Neuronal stem cell (in vitro differentiated cells): ENCODE measurements around the gene TGFBR1.

Experiments
- DNase-seq: peaks from one replicate; pipeline ENCODE4 v3.0.0-alpha.2; 2013; ENCODE audit warnings: low spot score
- H2AFZ ChIP-seq: one replicate; pipeline ENCODE4 v1.6.1; 2013; ENCODE audit warnings: mild to moderate bottlenecking, low read length, inconsistent platforms
- H2AK5ac ChIP-seq: 2 replicates; pipeline ENCODE4 v1.6.1; 2013; ENCODE audit warnings: low read depth, mild to moderate bottlenecking, inconsistent platforms, low read length, moderate library complexity, mixed read lengths
- H2BK120ac ChIP-seq: 2 replicates; pipeline ENCODE4 v1.6.1; 2013; ENCODE audit warnings: low read depth, mild to moderate bottlenecking, inconsistent platforms, low read length, moderate library complexity, mixed read lengths
- H2BK12ac ChIP-seq: one replicate; pipeline ENCODE4 v1.6.1; 2013; ENCODE audit warnings: low read length, inconsistent platforms
- H2BK15ac ChIP-seq: 2 replicates; pipeline ENCODE4 v1.6.1; 2013; ENCODE audit warnings: mild to moderate bottlenecking, low read length, inconsistent platforms, mixed read lengths
- H2BK5ac ChIP-seq: one replicate; pipeline ENCODE4 v1.6.1; 2013; ENCODE audit warnings: inconsistent platforms, mild to moderate bottlenecking, low read length, moderate library complexity
- H3K14ac ChIP-seq: one replicate; pipeline ENCODE4 v1.6.1; 2013; ENCODE audit warnings: low read length, inconsistent platforms
- H3K18ac ChIP-seq: 2 replicates; pipeline ENCODE4 v1.6.1; 2013; ENCODE audit warnings: low read length, inconsistent platforms
- H3K23ac ChIP-seq: 2 replicates; pipeline ENCODE4 v1.6.1; 2013; ENCODE audit warnings: low read depth, mild to moderate bottlenecking, mixed read lengths, low read length, inconsistent platforms; ENCODE audit not compliant: poor library complexity
- H3K27ac ChIP-seq: replicated peaks from 3 replicates; pipeline ENCODE4 v1.5.1; 2013; ENCODE audit warnings: low read length, inconsistent platforms
- H3K27me3 ChIP-seq, 3 experiments: 2 replicates each; pipeline ENCODE4 v1.6.1; 2013; ENCODE audit warnings: low read length in 3 of 3, mild to moderate bottlenecking in 2 of 3, inconsistent platforms in 1 of 3, low read depth in 1 of 3, mixed read lengths in 1 of 3, moderate library complexity in 1 of 3; ENCODE audit not compliant: control insufficient read depth in 3 of 3, insufficient read depth in 3 of 3
- H3K36me3 ChIP-seq, 2 donors: replicated peaks in 1 of 2; 2 replicates each; pipeline ENCODE4 v1.6.1; 2013; ENCODE audit warnings: low read length in 2 of 2; ENCODE audit not compliant: control insufficient read depth in 2 of 2, insufficient read depth in 2 of 2
- H3K4ac ChIP-seq: 2 replicates; pipeline ENCODE4 v1.6.1; 2013; ENCODE audit warnings: inconsistent platforms, mild to moderate bottlenecking, low read length, moderate library complexity
- H3K4me1 ChIP-seq, 2 donors: 1 replicate in 1 of 2; 2 replicates in 1 of 2; pipeline ENCODE4 v1.6.1; 2013; ENCODE audit warnings: low read length in 2 of 2, low read depth in 1 of 2; ENCODE audit not compliant: control insufficient read depth in 2 of 2, insufficient read depth in 1 of 2
- H3K4me2 ChIP-seq: one replicate; pipeline ENCODE4 v1.6.1; 2013; ENCODE audit warnings: mild to moderate bottlenecking, low read length, inconsistent platforms; ENCODE audit not compliant: insufficient read depth, poor library complexity, severe bottlenecking
- H3K4me3 ChIP-seq, 2 donors: 2 replicates each; pipeline ENCODE4 v1.5.1; 2013; ENCODE audit warnings: low read length in 2 of 2, mild to moderate bottlenecking in 2 of 2, inconsistent platforms in 1 of 2, moderate library complexity in 1 of 2
- H3K79me1 ChIP-seq: one replicate; pipeline ENCODE4 v1.6.1; 2013; ENCODE audit warnings: low read depth, mild to moderate bottlenecking, inconsistent platforms, low read length, moderate library complexity
- H3K9ac ChIP-seq: one replicate; pipeline ENCODE4 v1.6.1; 2013; ENCODE audit warnings: mild to moderate bottlenecking, low read depth, low read length, inconsistent platforms; ENCODE audit not compliant: poor library complexity
- H3K9me3 ChIP-seq, 2 donors: replicated peaks in 1 of 2; 2 replicates each; pipeline versions ENCODE3 to v1.6.1; 2013; ENCODE audit warnings: low read length in 2 of 2, mild to moderate bottlenecking in 2 of 2, inconsistent platforms in 1 of 2, low read depth in 1 of 2, mixed read lengths in 1 of 2, moderate library complexity in 1 of 2; ENCODE audit not compliant: control insufficient read depth in 2 of 2, insufficient read depth in 1 of 2
- H4K8ac ChIP-seq: one replicate; pipeline ENCODE4 v1.6.1; 2013; ENCODE audit warnings: low read depth, mild to moderate bottlenecking, inconsistent platforms, low read length, moderate library complexity
- H4K91ac ChIP-seq: one replicate; pipeline ENCODE4 v1.6.1; 2013; ENCODE audit warnings: low read length, low read depth, mild to moderate bottlenecking, inconsistent platforms; ENCODE audit not compliant: poor library complexity
- WGBS, 2 donors: extraction: QIAGEN DNeasy Blood & Tissue Kit; methylation state at CpG; one replicate each; pipeline ENCODE4 v1.1.7; 2013; ENCODE audit warnings: missing lambda C conversion rate in 2 of 2, mixed read lengths in 1 of 2; ENCODE audit not compliant: insufficient read length in 2 of 2, insufficient replicate concordance in 1 of 2; ENCODE audit errors: extremely low coverage in 2 of 2; 5-methylcytosine and 5-hydroxymethylcytosine counted together

Gene TGFBR1

GRCh38 chr9:99126312-99126711 lies 21.4 kb downstream of the TGFBR1 start:
- Histone ChIP-seq H4K91ac (no peak overlapping the region), H2AK5ac (no peak overlapping the region), H3K9me3 (peaks cover 4 to 10% of the 10 kb centered on the region in 2 donors), H3K4me3 (no peak overlapping the region), H3K36me3 (peaks cover 6 to 20% of the 10 kb centered on the region in 2 donors), H2BK12ac (no peak overlapping the region), H2AFZ (no peak overlapping the region), H3K27me3 (no peaks in the 10 kb centered on the region), H2BK15ac (no peak overlapping the region), H2BK120ac (no peak overlapping the region), H3K9ac (no peak overlapping the region), H3K27ac (no peak overlapping the region), H3K14ac (no peak overlapping the region), H3K23ac (no peak overlapping the region), H2BK5ac (no peak overlapping the region), H3K4ac (no peak overlapping the region), H3K79me1 (peaks cover 2% of the 10 kb centered on the region), H4K8ac (no peak overlapping the region), H3K18ac (no peak overlapping the region), H3K4me1 (no peaks in the 10 kb centered on the region), H3K4me2 (no peak overlapping the region)
- DNase-seq = no peak
- no CpG with 5 or more reads among the region's 2 CpGs for WGBS, 2 donors

DNA sequence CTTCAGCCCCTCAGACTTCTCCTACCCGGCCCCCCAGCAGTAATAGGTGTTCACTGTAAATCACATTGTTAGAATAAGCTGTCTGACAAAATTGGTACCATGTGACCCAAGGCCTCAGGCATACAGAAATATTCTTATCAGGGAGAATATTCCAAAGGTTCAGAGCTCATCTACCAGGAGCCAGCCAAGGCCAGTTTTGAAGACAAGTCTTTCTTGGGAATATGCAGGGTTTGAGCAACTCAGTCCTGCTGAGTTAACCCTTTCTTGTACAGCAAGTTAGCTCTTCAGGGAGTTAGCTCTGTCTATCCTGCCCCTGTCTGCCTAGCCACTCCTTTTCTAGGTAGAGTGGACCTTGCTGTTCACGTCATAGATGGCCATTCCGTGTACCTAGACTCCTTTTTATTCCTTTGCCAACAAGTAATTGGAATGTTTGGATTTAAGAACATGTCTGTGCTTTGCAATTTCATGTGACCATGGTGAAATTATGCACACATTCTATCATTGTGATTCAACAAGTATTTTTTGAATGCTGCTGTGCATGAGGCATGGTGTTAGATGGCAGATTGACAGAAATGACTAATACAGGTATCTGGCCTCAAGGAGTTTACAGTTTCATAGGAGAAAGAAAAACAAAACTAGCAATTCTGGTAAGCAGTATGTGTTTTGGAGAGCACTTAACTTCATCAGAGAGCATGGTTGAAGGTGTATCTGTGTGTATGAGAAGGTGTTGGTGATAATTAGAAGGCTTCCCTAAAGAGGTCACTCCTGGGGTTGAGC lies 22.6 kb downstream of the TGFBR1 start:
- Histone ChIP-seq H3K4ac (no peak overlapping the region), H3K4me3 (no peak overlapping the region), H3K4me1 (no peaks in the 10 kb centered on the region), H3K23ac (no peak overlapping the region), H2BK120ac (no peak overlapping the region), H2AFZ (no peak overlapping the region), H2BK5ac (no peak overlapping the region), H3K18ac (no peak overlapping the region), H4K91ac (no peak overlapping the region), H2BK15ac (no peak overlapping the region), H3K79me1 (peaks cover 2% of the 10 kb centered on the region), H3K14ac (no peak overlapping the region), H3K4me2 (no peak overlapping the region), H2AK5ac (no peak overlapping the region), H2BK12ac (no peak overlapping the region), H3K9ac (no peak overlapping the region), H3K9me3 (peaks cover 4 to 10% of the 10 kb centered on the region in 2 donors), H3K27ac (no peak overlapping the region), H3K27me3 (no peaks in the 10 kb centered on the region), H4K8ac (no peak overlapping the region), H3K36me3 (peaks cover 9 to 31% of the 10 kb centered on the region in 2 donors)
- WGBS, 2 donors = no CpG with 5 or more reads among the region's 3 CpGs
- DNase-seq = no peak

- no peak for DNase-seq
- H3K4me3 ChIP-seq = no peak overlapping the region
- no peak overlapping the region for H3K4me2 ChIP-seq
- H3K9ac ChIP-seq = no peak overlapping the region
- H4K91ac ChIP-seq = no peak overlapping the region
- H2AK5ac ChIP-seq = no peak overlapping the region
- H4K8ac ChIP-seq = no peak overlapping the region
- H3K27me3 ChIP-seq = no peaks in the 10 kb centered on the region
- H3K14ac ChIP-seq = no peak overlapping the region
- no peak overlapping the region for H2BK5ac ChIP-seq
- H2BK15ac ChIP-seq = no peak overlapping the region
- no peak overlapping the region for H3K18ac ChIP-seq
- no peak overlapping the region for H3K27ac ChIP-seq
- H3K79me1 ChIP-seq = peaks cover 2% of the 10 kb centered on the region
- no peak overlapping the region for H2BK120ac ChIP-seq
- peaks cover 4 to 10% of the 10 kb centered on the region in 2 donors for H3K9me3 ChIP-seq
- H3K4ac ChIP-seq = no peak overlapping the region
- no peak overlapping the region for H3K23ac ChIP-seq
- no CpG with 5 or more reads among the region's 1 CpG for WGBS, 2 donors
- no peak overlapping the region for H2AFZ ChIP-seq
- H2BK12ac ChIP-seq = no peak overlapping the region
- peaks cover 9 to 37% of the 10 kb centered on the region in 2 donors for H3K36me3 ChIP-seq
- no peaks in the 10 kb centered on the region for H3K4me1 ChIP-seq
Observed at GRCh38 chr9:99128133-99128406, 23.2 kb downstream of the TGFBR1 start.

DNA sequence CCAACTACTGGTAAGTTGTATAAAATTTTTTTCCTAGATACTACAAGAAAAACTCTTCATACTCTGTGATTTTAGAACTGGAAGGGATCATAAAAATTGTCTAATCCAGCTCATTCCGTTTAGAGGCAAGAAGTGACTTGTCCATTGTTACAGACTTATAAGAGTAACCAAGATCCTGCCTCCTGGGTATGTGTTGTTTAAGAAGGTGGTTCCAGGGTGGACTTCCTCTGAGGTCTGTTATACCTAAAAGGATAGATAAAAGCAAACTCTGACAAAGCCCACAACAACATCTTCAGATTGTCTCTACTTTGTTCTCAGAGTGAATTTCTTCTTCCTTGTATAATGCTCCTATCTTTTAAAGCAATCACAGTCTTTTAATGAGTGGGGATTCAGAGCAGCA lies 24.2 kb downstream of the TGFBR1 start:
- Histone ChIP-seq H3K79me1 (peaks cover 2% of the 10 kb centered on the region), H2BK120ac (no peak overlapping the region), H3K27ac (no peak overlapping the region), H4K91ac (no peak overlapping the region), H2BK15ac (no peak overlapping the region), H3K18ac (no peak overlapping the region), H3K9me3 (peaks cover 4 to 10% of the 10 kb centered on the region in 2 donors), H2BK5ac (no peak overlapping the region), H4K8ac (no peak overlapping the region), H3K27me3 (no peaks in the 10 kb centered on the region), H3K9ac (no peak overlapping the region), H2BK12ac (no peak overlapping the region), H3K14ac (no peak overlapping the region), H2AK5ac (no peak overlapping the region), H3K4me3 (no peak overlapping the region), H3K4me1 (no peaks in the 10 kb centered on the region), H3K23ac (no peak overlapping the region), H2AFZ (no peak overlapping the region), H3K4ac (no peak overlapping the region), H3K36me3 (peaks cover 9 to 43% of the 10 kb centered on the region in 2 donors), H3K4me2 (no peak overlapping the region)
- DNase-seq = no peak
- no CpG with 5 or more reads among the region's 1 CpG for WGBS, 2 donors
